GM19397 (cell line): ENCODE results near the gene GNAS-AS1.

Experiments
- ATAC-seq: cut with Tn5 transposase; IDR thresholded peaks from one replicate; pipeline ENCODE4 v1.9.1; 2021; ENCODE audit warnings: mild to moderate bottlenecking, moderate library complexity; ENCODE audit not compliant: unreplicated experiment

Gene GNAS-AS1

GRCh38 chr20:58850693-58851174, at the start of gene GNAS-AS1:
GNAS-AS1 (minus strand) TSS chr20:58850902.
- ATAC-seq: peak; percentile 75

- ATAC-seq: no peak
Measured at GRCh38 chr20:58900397-58900796, 49.7 kb upstream of the GNAS-AS1 start.

- no peak for ATAC-seq
Measured at GRCh38 chr20:58899512-58899911, 48.8 kb upstream of the GNAS-AS1 start.

- no peak for ATAC-seq
Measured at GRCh38 chr20:58898629-58899408, 48.1 kb upstream of the GNAS-AS1 start.

GRCh38 chr20:58897488-58897887, 46.8 kb upstream of the GNAS-AS1 start:
- ATAC-seq: no peak

- no peak for ATAC-seq
Measured at GRCh38 chr20:58896820-58897219, 46.1 kb upstream of the GNAS-AS1 start.

- no peak for ATAC-seq
Measured at GRCh38 chr20:58895448-58896180, 44.9 kb upstream of the GNAS-AS1 start.

- no peak for ATAC-seq
Measured at GRCh38 chr20:58894652-58895447, 44.1 kb upstream of the GNAS-AS1 start.

GRCh38 chr20:58893355-58894120, 42.8 kb upstream of the GNAS-AS1 start:
- ATAC-seq: no peak

- no peak for ATAC-seq
Measured at GRCh38 chr20:58892932-58893224, 42.2 kb upstream of the GNAS-AS1 start.

GRCh38 chr20:58892141-58892931, 41.6 kb upstream of the GNAS-AS1 start:
- ATAC-seq: no peak

- ATAC-seq: no peak
Measured at GRCh38 chr20:58891718-58892140, 41.0 kb upstream of the GNAS-AS1 start.

GRCh38 chr20:58891086-58891717, 40.5 kb upstream of the GNAS-AS1 start:
- peak; percentile 36 for ATAC-seq

- peak; percentile 32 for ATAC-seq
Measured at GRCh38 chr20:58890518-58891085, 39.9 kb upstream of the GNAS-AS1 start.

- peak; percentile 3 for ATAC-seq
Measured at GRCh38 chr20:58889798-58890517, 39.3 kb upstream of the GNAS-AS1 start.

GRCh38 chr20:58889334-58889760, 38.6 kb upstream of the GNAS-AS1 start:
- ATAC-seq: no peak

- peak; percentile 33 for ATAC-seq
Measured at GRCh38 chr20:58888521-58889333, 38.0 kb upstream of the GNAS-AS1 start.
